Left ventricle myocardium inferior (tissue), 1 donor: ENCODE measurements around the gene NTSR1. TPM values are rescaled to one million over a fixed set of nuclear protein-coding genes. Genes with fewer than 3 reads are reported as not detected.

Experiments used
- DNase-seq: peaks from one replicate; pipeline ENCODE4 v3.0.0-alpha.2; 2020
- H3K27ac ChIP-seq: fragments of 200-600 bp; replicated peaks from 2 replicates; pipeline ENCODE4 v1.8.0; 2021
- H3K27me3 ChIP-seq: fragments of 200-600 bp; 2 replicates; pipeline ENCODE4 v1.8.0; 2021; ENCODE audit warnings: low read depth
- H3K36me3 ChIP-seq: fragments of 200-600 bp; 2 replicates; pipeline ENCODE4 v1.8.0; 2021
- H3K4me1 ChIP-seq: fragments of 200-600 bp; 2 replicates; pipeline ENCODE4 v1.8.0; 2021
- H3K4me3 ChIP-seq: fragments of 200-600 bp; 2 replicates; pipeline ENCODE4 v1.8.0; 2021; ENCODE audit warnings: mild to moderate bottlenecking, moderate library complexity
- H3K9me3 ChIP-seq: fragments of 200-600 bp; replicated peaks from 2 replicates; pipeline ENCODE4 v1.8.0; 2021
- CTCF ChIP-seq: fragments of 200-600 bp; IDR thresholded peaks from 2 replicates; pipeline ENCODE4 v1.8.0; 2021; ENCODE audit warnings: antibody characterized with exemption, mild to moderate bottlenecking, borderline replicate concordance
- intact Hi-C: fragments of 100-400 bp; cut with micrococcal nuclease; formaldehyde crosslinking; loops from one replicate; pipeline ENCODE4 v1.11.0; 2022
- total RNA-seq: library from RNA; stranded (reverse); fragmentation: NEBNext Ultra II Directional; extraction: Animal tissue kit (Norgen Biotek cat#: 25700); gene quantifications from one replicate; pipeline ENCODE4 v1.2.1, GENCODE V29; 2021
- donor health status: DM: no; HTN: yes; CAD: no; lungs with severe emphysema.

The NTSR1 gene
- total RNA-seq, 1 donor from 2014 or later, result not detected

GRCh38 chr20:62801284-62802010 lies 92.8 kb downstream of the NTSR1 start:
- no peaks in the 10 kb centered on the region for H3K9me3 ChIP-seq
- H3K27me3 ChIP-seq, result no peaks in the 10 kb centered on the region
- H3K36me3 ChIP-seq, result peaks cover 35% of the 10 kb centered on the region
- no peak overlapping the region for H3K4me3 ChIP-seq
- peaks cover 68% of the 10 kb centered on the region for H3K4me1 ChIP-seq
- peak overlapping the region; percentile 79 for H3K27ac ChIP-seq
- DNase-seq, result no peak
- TF ChIP-seq CTCF, result peak; percentile 8
- intact Hi-C loops, result no loop called here

- intact Hi-C loops, result no loop called here
- Histone ChIP-seq H3K36me3 (peaks cover 35% of the 10 kb centered on the region), H3K9me3 (no peaks in the 10 kb centered on the region), H3K27me3 (no peaks in the 10 kb centered on the region), H3K4me1 (peaks cover 72% of the 10 kb centered on the region), H3K4me3 (no peak overlapping the region), H3K27ac (peak overlapping the region; percentile 79)
- TF ChIP-seq CTCF, result no peak
- no peak for DNase-seq
Observed at GRCh38 chr20:62802026-62802712, 93.5 kb downstream of the NTSR1 start.

GRCh38 chr20:62804021-62804626 lies 95.5 kb downstream of the NTSR1 start:
- Histone ChIP-seq H3K27me3 (no peaks in the 10 kb centered on the region), H3K4me1 (peaks cover 76% of the 10 kb centered on the region), H3K27ac (peak overlapping the region; percentile 91), H3K4me3 (peak overlapping the region; percentile 99), H3K36me3 (peaks cover 34% of the 10 kb centered on the region), H3K9me3 (no peaks in the 10 kb centered on the region)
- intact Hi-C loops, result no loop called here
- no peak for DNase-seq
- no peak for TF ChIP-seq CTCF

- no peak for TF ChIP-seq CTCF
- Histone ChIP-seq H3K4me1 (peaks cover 76% of the 10 kb centered on the region), H3K27me3 (no peaks in the 10 kb centered on the region), H3K36me3 (peaks cover 34% of the 10 kb centered on the region), H3K4me3 (peak within 1 kb of the TSS; percentile 99), H3K27ac (peak within 1 kb of the TSS; percentile 91), H3K9me3 (no peaks in the 10 kb centered on the region)
- DNase-seq, result peak; percentile 75
- intact Hi-C loops, result no loop called here
Observed at GRCh38 chr20:62804627-62805154, 96.1 kb downstream of the NTSR1 start, which contains the start of gene OGFR. Gene OGFR (plus strand): TSS chr20:62804835. CDS start chr20:62804860, 25 bp downstream.

GRCh38 chr20:62805155-62805710 lies 96.6 kb downstream of the NTSR1 start:
- DNase-seq, result no peak
- TF ChIP-seq CTCF, result no peak
- Histone ChIP-seq H3K36me3 (peaks cover 34% of the 10 kb centered on the region), H3K27me3 (no peaks in the 10 kb centered on the region), H3K27ac (peak overlapping the region; percentile 91), H3K4me3 (peak overlapping the region; percentile 99), H3K9me3 (no peaks in the 10 kb centered on the region), H3K4me1 (peaks cover 76% of the 10 kb centered on the region)
- intact Hi-C loops, result no loop called here
